ENCODE data around the gene CITED1.

GRCh38 chrX:72308209-72308565 lies 2.5 kb upstream of the CITED1 start:
- no peak for TF ChIP-seq POLR2A (IDR thresholded peaks at IDR 0.05)
- no peak for TF ChIP-seq CTCF (IDR thresholded peaks at IDR 0.05)
